ENCODE measurements around the gene PGM1. TPM values are rescaled to one million over a fixed set of nuclear protein-coding genes. Genes with fewer than 3 reads are reported as not detected.

Gene PGM1
- total RNA-seq, 4 donors from 2014 or later = 49.4 to 73.9 (median 61.5) TPM

DNA sequence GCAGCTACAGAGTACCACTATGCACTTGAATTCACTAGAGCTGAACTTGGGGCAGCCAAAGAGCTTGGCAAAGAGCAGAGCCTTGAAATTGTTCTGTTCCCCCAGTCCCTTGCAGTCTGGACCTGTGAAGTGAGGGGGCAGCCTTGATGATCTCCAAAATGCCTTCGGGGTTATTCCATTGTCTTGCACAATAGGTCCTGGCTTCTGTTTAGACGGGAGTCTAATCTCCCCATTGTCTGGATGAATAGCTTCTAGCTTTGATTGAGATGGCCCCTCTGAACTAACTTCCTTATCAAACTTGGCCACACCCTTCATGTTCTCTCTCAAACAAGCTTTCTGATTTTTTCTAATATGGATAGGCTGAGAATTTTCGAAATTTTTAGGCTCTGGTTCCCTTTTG, 72.6 kb downstream of the PGM1 start:
- WGBS = 86% methylated on average over 2 of the region's 3 CpGs
- TF ChIP-seq POLR2AphosphoS5 (IDR thresholded peaks at IDR 0.05) (no peak), EP300 (IDR thresholded peaks at IDR 0.05) (no peak), POLR2A (IDR thresholded peaks at IDR 0.05; ENCODE audit: low read depth) (no peak)
- TF ChIP-seq, protein P1, sequence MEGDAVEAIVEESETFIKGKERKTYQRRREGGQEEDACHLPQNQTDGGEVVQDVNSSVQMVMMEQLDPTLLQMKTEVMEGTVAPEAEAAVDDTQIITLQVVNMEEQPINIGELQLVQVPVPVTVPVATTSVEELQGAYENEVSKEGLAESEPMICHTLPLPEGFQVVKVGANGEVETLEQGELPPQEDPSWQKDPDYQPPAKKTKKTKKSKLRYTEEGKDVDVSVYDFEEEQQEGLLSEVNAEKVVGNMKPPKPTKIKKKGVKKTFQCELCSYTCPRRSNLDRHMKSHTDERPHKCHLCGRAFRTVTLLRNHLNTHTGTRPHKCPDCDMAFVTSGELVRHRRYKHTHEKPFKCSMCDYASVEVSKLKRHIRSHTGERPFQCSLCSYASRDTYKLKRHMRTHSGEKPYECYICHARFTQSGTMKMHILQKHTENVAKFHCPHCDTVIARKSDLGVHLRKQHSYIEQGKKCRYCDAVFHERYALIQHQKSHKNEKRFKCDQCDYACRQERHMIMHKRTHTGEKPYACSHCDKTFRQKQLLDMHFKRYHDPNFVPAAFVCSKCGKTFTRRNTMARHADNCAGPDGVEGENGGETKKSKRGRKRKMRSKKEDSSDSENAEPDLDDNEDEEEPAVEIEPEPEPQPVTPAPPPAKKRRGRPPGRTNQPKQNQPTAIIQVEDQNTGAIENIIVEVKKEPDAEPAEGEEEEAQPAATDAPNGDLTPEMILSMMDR (IDR thresholded peaks at IDR 0.05) = no peak
- H3K27me3 ChIP-seq = no peaks in the 10 kb centered on the region
- no peak overlapping the region for H3K27ac ChIP-seq (replicated peaks in 1 of 4)
- H3K9me3 ChIP-seq = peaks cover 0 to 11% (median 3%) of the 10 kb centered on the region in 4 donors
- no peak for DNase-seq (ENCODE audit: extremely low spot score)
- no peak overlapping the region for H3K4me3 ChIP-seq
- intact Hi-C loops (cut with DNase I) = no loop called here
- peaks cover 0 to 6% (median 6%) of the 10 kb centered on the region in 4 donors for H3K36me3 ChIP-seq
- H3K4me1 ChIP-seq = peaks cover 0 to 5% (median 0%) of the 10 kb centered on the region in 4 donors

DNA sequence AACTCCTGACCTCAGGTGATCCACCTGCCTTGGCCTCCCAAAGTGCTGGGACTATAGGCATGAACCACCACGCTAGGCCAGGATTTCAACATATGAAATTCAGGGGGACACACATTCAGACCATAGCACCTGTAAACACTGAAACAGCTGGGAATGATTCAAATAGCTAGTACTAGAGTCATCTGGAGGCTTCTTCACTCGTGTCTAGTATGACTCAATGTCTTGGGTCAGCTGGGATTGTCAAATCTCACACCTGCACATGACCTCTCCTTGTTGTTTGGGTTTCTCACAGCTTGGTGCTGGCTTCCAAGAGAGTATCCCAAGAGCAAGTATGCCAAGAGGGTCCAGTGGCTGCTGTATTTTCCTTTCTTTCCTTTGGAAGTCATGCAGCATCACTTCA, 75.1 kb downstream of the PGM1 start:
- TF ChIP-seq POLR2AphosphoS5 (IDR thresholded peaks at IDR 0.05) (no peak), POLR2A (IDR thresholded peaks at IDR 0.05; ENCODE audit: low read depth) (no peak), EP300 (IDR thresholded peaks at IDR 0.05) (no peak)
- TF ChIP-seq, protein P1 (IDR thresholded peaks at IDR 0.05) = no peak
- no peak for DNase-seq (ENCODE audit: extremely low spot score)
- H3K36me3 ChIP-seq = no peaks in the 10 kb centered on the region
- intact Hi-C loops (cut with DNase I) = no loop called here
- no peaks in the 10 kb centered on the region for H3K4me1 ChIP-seq
- 22% methylated on average over 1 of the region's 2 CpGs for WGBS
- H3K9me3 ChIP-seq = peaks cover 0 to 11% (median 3%) of the 10 kb centered on the region in 4 donors
- H3K4me3 ChIP-seq = no peak overlapping the region
- H3K27me3 ChIP-seq = no peaks in the 10 kb centered on the region
- H3K27ac ChIP-seq (replicated peaks in 1 of 4) = no peak overlapping the region

DNA sequence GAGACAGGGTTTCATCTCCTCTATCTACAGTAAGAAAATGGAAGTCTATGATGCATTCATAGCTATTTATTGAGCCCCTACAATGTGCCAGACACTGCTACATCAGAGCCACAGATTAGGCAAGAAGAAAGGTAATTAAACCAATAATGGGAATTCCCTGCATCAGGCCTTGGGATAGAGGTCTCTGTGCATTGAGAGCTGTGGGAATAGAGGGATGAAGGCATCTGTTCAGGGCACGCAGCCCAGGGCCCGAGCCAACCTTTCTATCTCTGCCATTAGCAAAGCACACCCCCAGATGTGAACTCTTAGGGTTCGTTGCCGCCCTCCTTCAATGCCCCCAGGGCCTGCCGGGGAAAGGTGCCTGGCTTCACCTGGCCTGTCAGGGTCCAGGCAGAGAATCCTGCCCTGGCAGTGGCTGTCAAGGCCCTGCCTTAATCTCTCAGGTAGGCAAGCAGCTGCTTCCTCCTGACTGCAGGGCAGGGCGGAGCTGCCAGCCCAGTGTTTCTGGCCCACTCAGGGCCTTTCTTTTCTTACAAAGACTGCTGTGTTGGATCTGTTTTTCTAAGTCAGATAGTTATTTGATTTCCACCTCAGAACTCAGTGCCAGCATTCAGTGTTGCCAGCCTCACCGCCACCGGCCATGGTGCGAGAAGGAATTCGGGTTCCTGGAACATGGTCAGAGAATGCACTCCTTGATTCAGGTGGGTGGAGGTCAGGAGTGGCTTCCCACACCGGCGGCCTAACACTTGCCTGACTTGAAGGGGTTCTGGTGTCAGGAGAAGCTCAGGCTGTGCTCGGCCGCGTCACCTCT, 76.1 kb downstream of the PGM1 start:
- no peak for DNase-seq (ENCODE audit: extremely low spot score)
- WGBS = 92% methylated on average over 13 of the region's 15 CpGs
- TF ChIP-seq POLR2A (IDR thresholded peaks at IDR 0.05; ENCODE audit: low read depth) (no peak), POLR2AphosphoS5 (IDR thresholded peaks at IDR 0.05) (no peak), EP300 (IDR thresholded peaks at IDR 0.05) (no peak)
- TF ChIP-seq, protein P1 (IDR thresholded peaks at IDR 0.05) = no peak
- Histone ChIP-seq H3K9me3 (peaks cover 0 to 11% (median 3%) of the 10 kb centered on the region in 4 donors), H3K27me3 (no peaks in the 10 kb centered on the region), H3K4me1 (peaks cover 0 to 8% (median 2%) of the 10 kb centered on the region in 4 donors), H3K4me3 (no peak overlapping the region), H3K36me3 (no peaks in the 10 kb centered on the region), H3K27ac (replicated peaks in 1 of 4) (no peak overlapping the region)
- intact Hi-C loops (cut with DNase I) = no loop called here

DNA sequence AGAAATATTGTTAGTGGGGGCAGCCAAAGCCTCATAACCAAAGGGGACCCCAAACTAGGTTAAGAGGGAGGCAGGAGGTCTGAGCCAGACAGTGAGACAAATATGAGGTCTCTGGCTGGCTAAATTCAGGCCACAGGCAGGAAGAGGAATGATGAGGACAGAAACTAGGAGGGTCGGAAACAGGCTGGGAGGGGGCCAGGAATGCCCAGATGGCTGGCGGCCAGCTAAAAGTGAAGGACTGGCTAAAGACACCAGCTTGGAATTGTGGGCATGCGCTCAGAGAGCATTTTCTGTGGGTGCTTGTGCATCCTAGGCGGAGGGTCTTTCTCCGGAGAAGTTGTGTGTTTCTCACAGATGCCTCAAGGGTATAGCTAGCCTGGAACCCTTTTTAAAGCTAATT, 77.0 kb downstream of the PGM1 start:
- H3K9me3 ChIP-seq = peaks cover 0 to 8% (median 3%) of the 10 kb centered on the region in 4 donors
- no peak overlapping the region for H3K4me3 ChIP-seq
- WGBS = 93% methylated on average over 5 of the region's 5 CpGs
- TF ChIP-seq, protein P1 (IDR thresholded peaks at IDR 0.05) = no peak
- TF ChIP-seq EP300 (IDR thresholded peaks at IDR 0.05) (no peak), POLR2A (IDR thresholded peaks at IDR 0.05; ENCODE audit: low read depth) (no peak), POLR2AphosphoS5 (IDR thresholded peaks at IDR 0.05) (no peak)
- intact Hi-C loops (cut with DNase I) = no loop called here
- H3K27ac ChIP-seq (replicated peaks in 1 of 4) = no peak overlapping the region
- H3K27me3 ChIP-seq = no peaks in the 10 kb centered on the region
- DNase-seq (ENCODE audit: extremely low spot score) = no peak
- H3K4me1 ChIP-seq = peaks cover 0 to 15% (median 10%) of the 10 kb centered on the region in 4 donors
- H3K36me3 ChIP-seq = no peaks in the 10 kb centered on the region
